OCI-LY1 (cell line): ENCODE data around the gene ACCS.

ENCODE experiments used
- EZH2 ChIP-seq: fragments of 200-600 bp; sonication (generic), shearing (Covaris generic); IDR thresholded peaks from 2 replicates; pipeline ENCODE4 v1.8.0; 2017; ENCODE audit warnings: borderline replicate concordance, mixed run types, mild to moderate bottlenecking, antibody characterized with exemption, low read length, moderate library complexity, mixed read lengths
- TF ChIP-seq, protein P1 (sequence below): fragments of 200-600 bp; sonication (generic), shearing (Covaris generic); IDR thresholded peaks from 2 replicates; pipeline ENCODE4 v1.5.1; 2017; ENCODE audit warnings: mild to moderate bottlenecking, antibody characterized with exemption, low read length, moderate library complexity, mixed read lengths

DNA sequence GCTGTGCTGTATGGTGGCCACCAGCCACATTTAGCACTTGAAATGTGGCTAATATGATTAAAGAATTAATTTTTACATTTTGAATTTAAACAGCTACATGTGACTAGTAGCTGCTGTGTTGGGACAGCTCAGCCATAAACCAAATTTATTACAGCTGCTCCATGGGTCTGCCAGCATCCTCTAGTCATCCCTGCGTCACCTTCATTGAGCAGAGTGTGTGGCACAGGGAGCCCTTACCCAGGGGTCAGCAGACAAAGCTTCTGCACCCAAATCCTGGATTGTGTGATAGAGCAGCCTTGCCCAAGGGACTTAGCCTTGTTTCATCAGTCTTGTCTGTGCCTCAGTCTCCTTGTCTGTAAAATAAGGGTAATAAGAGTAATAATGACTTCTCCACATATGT is 37.7 kb upstream of the ACCS start:
- TF ChIP-seq, protein P1, sequence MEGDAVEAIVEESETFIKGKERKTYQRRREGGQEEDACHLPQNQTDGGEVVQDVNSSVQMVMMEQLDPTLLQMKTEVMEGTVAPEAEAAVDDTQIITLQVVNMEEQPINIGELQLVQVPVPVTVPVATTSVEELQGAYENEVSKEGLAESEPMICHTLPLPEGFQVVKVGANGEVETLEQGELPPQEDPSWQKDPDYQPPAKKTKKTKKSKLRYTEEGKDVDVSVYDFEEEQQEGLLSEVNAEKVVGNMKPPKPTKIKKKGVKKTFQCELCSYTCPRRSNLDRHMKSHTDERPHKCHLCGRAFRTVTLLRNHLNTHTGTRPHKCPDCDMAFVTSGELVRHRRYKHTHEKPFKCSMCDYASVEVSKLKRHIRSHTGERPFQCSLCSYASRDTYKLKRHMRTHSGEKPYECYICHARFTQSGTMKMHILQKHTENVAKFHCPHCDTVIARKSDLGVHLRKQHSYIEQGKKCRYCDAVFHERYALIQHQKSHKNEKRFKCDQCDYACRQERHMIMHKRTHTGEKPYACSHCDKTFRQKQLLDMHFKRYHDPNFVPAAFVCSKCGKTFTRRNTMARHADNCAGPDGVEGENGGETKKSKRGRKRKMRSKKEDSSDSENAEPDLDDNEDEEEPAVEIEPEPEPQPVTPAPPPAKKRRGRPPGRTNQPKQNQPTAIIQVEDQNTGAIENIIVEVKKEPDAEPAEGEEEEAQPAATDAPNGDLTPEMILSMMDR: no peak
- no peak for TF ChIP-seq EZH2
